Measurements from ENCODE around the gene ZC3H13.

Gene ZC3H13

DNA sequence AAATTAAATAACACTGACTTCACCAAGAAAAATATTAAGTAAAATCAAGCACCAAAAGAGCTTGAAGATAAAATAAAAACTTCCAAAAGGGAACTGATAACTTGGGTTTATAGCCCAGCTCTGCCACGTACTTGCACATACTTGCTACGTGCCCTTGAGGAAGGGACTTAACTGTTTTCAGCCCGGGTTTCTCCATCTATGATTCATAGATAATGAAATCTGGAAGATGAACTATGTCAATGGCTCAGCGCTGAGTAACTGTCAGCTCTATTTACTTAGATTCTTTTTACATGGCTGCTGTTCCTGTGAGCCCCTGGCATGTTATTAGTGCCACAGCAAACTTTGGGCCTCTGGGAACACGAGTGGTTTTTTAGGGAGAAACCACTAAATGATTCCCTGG is 9.6 kb upstream of the ZC3H13 start:
- DNase-seq: no peak

DNA sequence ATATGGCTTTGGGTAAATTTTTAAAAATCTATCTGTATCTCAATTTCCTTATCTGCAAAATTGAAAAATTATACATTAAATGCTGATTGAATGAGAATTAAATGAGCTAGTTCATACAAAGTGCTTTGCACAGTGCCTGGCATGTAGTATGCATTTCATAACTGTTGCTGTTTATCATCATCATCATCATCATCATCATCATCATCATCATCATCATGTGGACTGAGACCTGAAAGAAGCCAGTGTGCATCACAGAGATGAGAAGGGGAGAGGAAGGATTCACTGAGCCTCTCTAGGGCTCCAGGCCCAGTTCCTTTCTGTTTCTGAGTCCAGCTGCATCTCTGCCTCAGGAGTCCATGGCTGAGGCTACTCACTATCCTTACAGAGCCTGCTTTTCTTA is 6.9 kb upstream of the ZC3H13 start:
- DNase-seq: no peak

- no peak for DNase-seq
Measured at GRCh38 chr13:46058268-46058667, 5.7 kb upstream of the ZC3H13 start.

DNA sequence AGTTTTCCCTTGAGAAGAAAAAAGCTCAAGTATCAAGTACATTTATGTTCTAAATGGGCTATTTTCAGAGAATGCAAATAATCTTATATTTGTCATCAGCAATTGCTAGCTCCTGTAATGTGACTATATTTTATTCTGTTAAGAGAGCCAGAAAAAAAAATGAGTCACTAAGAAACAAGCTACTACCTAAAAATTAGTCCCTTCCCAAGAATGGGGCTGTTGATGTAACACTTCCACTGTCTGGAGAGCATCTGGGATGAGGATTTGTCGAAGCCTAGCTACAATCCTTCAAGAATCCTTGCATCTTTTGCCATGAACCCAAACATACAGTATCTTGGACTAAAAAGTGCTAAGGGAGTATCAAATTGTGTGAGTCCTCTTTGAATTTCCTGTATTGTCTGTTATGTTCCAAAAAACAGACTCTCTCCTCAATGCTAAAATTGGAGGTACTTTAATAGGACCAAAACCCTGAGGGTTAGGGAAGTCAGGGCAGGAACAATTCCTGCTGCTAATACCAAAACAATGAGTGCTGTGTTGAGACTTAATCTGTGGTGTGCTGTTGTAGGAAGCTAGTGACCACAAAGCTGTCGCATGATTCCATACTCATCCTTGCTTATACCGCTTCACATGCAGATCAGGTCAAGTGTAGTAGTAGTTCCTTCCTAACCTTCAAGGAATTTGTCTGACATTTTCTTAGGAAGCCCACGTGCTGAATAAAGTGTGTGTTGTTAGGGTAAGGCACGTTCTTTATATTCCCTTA is 4.9 kb upstream of the ZC3H13 start:
- no peak for DNase-seq

- DNase-seq: no peak
Measured at GRCh38 chr13:46053162-46054012, 841 bp upstream of the ZC3H13 start.

DNA sequence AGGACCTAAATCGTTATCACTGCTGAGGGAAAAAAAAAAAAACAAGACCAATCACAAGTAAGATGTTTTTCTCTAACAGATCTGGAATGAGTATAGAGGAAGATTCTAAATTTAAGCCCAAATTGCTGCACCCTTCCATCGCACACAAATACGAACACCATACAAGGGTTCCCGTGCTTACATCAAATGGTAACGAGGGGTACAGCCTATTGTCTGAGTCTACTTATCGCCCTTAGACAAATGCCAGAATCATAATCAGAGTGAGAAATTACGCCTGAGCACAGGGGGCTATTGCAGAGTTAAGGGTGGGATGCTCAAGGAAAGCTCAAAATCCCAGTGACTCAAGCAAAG is 603 bp downstream of the ZC3H13 start:
- DNase-seq: no peak

- DNase-seq: no peak
Measured at GRCh38 chr13:46050771-46051170, 1.8 kb downstream of the ZC3H13 start.

- DNase-seq: no peak
Measured at GRCh38 chr13:46045424-46045823, 7.1 kb downstream of the ZC3H13 start.

DNA sequence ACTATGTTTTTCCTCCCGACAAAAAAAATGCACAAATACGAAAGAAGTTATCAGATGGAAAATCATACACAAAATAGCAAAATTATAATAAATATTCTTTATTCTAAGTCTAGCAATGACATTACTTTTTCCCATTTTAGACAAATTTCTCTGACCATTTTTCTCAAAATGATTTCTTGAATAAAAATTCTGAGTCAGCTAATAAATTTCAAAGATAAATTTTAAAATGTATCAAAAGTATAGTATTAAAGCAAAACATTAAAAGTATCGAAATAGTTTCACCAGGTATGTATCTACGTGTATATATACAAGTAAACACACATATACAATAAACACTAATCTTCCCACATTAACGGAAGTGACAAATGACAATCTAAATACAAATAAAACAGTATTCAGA is 8.9 kb downstream of the ZC3H13 start:
- no peak for DNase-seq

DNA sequence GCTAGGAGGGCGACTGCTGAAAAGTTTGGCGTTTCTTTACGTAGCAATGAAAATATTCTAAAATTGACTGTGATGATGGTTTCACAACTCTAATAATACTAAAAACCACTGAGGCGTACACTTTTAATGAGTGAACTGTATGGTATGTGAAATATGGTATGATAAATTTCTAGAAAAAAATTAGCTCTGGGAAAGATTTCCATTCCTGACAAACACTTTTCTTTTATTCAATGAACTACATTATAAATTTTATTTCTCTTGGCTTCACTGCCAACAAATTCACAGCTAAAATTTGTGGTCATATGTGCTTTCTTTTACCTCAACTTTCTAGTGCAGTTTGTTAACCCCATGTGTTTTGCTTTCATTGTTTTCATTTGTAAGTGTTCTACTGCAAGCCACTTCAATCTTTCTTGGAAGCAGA is 11.1 kb downstream of the ZC3H13 start:
- DNase-seq: no peak

DNA sequence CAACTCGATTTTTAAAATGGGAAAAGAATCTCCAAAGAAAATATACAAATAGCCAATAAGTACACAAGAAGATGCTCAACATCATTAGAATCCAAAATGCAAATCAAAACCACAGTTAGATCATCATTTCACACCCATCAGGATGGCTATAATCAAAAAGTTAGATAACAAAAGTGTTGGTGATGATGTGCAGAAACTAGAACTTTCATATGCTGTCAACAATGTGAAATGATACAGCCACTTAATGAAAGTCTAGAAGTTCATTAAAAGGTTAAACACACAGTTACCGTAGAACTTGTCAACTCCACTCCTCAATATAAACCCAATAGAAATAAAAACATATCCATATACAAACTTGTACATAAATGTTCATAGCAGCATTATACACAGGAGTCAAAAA is 11.8 kb downstream of the ZC3H13 start:
- no peak for DNase-seq

DNA sequence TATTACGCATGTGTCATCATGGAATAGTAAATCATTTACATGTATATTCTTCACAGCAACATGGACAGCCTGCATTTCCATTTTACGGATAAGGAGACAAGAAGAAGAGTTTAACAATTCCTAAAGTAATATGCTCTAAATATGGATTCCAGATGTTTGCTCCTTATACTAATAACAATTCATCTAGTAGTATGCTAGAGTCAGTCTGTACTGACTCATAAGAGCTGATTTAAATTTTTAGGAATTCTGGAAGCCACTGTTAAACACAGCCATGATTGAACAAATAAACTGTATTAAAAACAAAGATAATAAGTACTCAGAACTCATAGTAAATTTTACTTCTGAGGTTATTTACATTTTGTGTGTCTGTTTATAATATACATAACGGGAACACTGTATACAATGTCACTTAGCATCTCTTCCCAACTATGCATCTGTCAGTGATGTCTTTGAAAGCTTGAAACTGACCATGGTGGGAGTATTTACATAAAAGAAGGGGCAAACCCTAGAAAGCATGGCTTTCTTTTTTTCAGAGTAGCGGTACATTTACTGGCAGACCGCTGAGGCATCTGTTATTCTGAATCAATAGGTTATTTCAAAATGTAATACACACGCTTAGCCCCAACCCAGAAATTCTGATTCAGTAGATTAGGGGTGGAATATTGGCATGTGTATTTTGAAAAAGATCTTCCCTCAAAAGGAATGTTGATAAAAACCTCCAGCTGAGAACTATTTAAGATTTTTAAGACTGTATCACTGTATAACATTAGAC is 12.9 kb downstream of the ZC3H13 start:
- no peak for DNase-seq

- no peak for DNase-seq
Measured at GRCh38 chr13:46038296-46038695, 14.2 kb downstream of the ZC3H13 start.

DNA sequence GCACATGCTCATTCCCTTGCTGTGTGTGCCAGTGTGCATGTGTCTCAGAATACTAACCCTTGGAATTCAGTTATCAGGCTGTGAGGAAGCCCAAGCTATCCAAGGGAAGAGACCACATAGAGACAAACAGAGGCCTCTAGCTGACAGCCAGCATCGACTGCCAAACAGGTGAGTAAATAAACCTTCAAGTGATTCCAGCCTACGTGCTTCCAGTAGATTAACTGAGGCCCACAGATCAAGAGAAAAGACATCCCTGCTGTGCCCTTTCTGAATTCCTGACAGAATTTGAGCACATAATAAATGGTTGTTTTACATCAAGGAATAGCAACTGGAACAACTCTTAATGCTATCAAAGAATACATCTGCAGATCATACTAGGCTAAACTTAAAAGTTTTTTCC is 17.5 kb downstream of the ZC3H13 start:
- no peak for DNase-seq

GRCh38 chr13:46032341-46032740 is 20.2 kb downstream of the ZC3H13 start:
- no peak for DNase-seq

GRCh38 chr13:46031581-46032263 is 20.8 kb downstream of the ZC3H13 start:
- DNase-seq: no peak

- DNase-seq: no peak
Measured at GRCh38 chr13:46025157-46025556, 27.4 kb downstream of the ZC3H13 start.

DNA sequence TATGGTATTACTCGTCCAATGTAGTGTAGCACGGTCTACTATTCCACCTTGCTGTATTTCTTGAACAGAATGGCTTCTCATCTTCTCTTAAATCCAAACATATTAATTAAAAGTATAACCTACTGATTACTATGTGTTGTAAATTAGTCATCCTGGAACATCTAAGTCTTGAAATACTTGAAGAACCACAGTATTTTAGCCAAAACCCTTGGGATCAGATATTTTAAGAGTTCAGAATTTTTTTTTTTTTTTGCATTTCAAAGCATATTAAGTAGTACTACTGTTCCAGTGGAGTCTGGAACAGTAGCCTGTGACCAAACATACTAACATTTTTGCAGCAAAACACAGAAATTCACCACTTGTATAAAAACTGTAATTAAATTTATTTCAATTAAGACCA is 30.1 kb downstream of the ZC3H13 start:
- no peak for DNase-seq

- DNase-seq: no peak
Measured at GRCh38 chr13:46016216-46016615, 36.3 kb downstream of the ZC3H13 start.

DNA sequence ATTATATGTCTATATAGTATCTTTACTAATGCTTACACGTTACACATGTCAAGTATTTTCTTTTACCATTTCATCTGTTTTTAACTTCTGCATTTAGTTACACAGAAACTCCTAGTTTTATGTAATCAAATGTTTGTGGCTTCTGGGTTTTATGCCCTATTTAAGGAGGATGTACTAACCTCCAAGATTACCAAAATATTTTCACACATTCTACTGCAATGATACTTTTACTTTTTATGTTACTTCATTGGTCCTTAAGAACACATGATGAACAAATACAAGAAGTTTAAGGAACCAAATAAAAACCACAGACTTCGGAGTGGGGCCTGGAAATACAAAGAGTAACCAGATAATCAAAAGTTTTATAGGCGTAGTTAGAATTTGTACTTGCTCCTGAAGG is 37.2 kb downstream of the ZC3H13 start:
- no peak for DNase-seq

- no peak for DNase-seq
Measured at GRCh38 chr13:46012404-46012803, 40.1 kb downstream of the ZC3H13 start.

DNA sequence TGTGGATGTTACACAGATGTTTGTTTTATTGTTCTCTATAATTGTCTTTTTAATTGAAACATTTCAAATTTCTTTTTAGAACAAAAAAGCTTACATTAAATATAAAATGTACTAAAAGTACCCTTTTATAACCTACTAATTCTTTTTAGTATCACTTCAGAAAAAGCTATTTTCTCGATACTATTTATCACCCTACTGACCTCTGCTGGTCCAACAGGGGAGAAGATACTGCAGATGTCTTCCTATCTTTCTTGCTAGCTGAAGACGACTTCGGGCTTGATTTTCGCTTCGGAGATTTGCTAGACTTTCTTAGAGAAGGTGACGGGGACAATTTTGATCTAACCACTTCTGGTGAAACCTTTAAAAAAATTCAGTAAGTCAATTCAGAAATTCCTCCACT is 42.4 kb downstream of the ZC3H13 start:
- DNase-seq: no peak

GRCh38 chr13:46008631-46009030 is 43.9 kb downstream of the ZC3H13 start:
- DNase-seq: no peak

All from activated CD8-positive, alpha-beta memory T cell treated with anti-CD3 and anti-CD28 coated beads, Interleukin-2, amount 50 U/mL, for 4 hours (primary cell).